Measurements from ENCODE around the gene LRCOL1. TPM values are rescaled to one million over a fixed set of nuclear protein-coding genes. Genes with fewer than 3 reads are reported as not detected.
A peak's percentile ranks its signal among the peaks of the same experiment; 100 is the strongest.

LRCOL1 gene
- total RNA-seq, 1 experiment from 2014 or later, result not detected

DNA sequence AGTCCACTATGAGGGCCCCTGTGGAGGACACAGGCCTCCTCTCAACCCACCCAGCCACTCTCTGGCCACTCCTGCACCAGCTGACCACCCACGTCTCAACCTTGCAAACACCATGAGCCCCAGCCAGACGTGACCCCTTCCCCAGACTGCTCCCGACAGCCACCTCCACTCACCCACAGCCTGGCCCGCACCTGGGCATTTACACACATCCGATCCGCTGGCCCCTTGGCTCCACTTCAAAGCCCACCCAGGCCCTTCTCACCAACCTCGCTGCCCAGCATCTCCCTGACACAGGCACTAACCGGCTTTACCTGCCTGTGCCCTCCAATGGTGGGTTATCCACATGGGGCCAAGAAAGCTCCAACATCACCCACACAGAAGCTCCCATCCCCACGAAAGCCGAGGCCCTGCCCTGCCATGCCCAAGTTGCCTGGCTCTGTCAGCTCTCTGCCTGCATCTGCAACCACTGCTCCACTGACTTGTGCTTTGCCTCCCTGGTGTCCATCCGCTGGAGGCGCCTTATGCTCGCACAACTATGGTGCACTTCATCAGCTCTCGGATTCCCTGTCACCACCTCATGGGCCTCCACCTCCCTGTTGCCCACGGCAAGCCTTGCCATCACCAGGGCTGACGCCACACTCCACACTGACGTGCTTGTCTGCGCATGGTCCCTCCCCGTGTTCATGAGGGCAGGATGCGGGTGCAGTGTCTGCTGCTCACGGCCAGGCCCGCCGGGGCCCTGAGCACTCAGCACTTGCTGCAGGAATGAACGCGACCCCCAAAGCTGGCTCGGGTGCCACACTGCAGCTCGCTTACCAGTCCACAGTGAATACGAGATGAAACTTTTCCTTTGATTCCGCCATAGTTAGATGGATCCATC is 24.9 kb upstream of the LRCOL1 start:
- no peak for DNase-seq (ENCODE audit: low read depth)

DNA sequence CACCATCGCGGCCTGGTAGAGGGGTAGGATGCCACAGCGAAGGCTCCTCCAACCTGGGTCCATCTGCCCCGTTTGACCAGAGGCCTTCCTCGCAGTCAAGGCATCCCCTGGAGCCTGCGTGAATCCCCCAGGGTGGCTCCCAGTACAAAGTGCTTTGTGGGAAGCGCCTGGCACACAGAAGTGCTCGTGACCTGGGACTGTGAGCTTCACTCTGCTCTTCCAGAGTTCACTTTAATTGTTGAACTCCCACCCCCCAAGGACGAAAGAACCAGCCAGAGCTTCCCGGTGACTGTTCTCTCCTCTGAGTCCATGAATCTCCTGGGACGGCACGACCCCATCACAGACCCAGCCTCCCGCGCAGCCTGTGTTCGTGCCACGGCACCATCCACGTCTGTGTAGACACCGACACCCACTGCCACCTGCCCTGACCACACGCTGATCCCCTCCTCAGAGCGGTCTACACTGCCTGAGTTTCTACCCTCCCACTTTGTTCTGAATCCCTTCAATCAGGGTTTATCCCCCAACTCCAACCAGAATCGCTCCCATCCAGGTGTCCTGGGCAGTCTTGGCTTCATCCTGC is 24.1 kb upstream of the LRCOL1 start:
- no peak for DNase-seq (ENCODE audit: low read depth)

DNA sequence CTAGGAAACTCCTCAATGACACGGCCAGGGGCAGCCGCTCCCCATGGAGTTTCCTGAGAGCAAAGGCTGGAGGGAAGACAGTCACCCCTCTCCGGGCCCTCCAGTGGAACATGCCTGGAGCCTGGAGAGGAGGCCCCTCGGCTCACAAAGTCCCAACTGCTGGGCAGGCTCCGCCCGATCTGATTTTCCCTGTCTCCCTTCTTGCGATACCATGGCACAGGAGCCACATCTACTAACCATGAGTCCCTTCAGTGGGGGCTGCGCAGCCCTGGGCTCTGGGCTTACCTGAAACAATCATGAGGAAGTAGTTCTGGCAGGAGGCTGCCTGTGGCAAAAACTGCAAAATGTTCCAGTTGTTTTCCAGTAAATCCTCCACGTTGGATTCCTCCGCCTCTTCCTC is 23.5 kb upstream of the LRCOL1 start:
- DNase-seq (ENCODE audit: low read depth), result no peak

DNA sequence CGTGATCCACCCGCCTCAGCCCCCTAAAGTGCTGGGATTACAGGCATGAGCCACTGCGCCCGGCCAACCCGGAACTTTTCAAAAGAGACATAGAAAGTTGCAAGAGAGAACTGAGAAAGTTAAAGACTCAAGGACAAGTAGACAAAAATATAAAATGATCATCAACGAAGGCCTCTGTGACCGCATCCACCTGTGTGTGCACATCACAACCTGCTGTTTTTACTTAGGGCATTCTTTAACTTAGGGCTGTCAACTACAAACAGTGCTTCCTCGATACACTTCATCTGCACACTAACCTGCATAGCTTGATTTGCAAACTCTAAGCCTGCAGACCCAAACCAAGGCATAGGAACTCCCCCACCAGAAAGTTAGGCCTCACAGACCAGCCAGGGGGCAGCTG is 23.0 kb upstream of the LRCOL1 start:
- no peak for DNase-seq (ENCODE audit: low read depth)

DNA sequence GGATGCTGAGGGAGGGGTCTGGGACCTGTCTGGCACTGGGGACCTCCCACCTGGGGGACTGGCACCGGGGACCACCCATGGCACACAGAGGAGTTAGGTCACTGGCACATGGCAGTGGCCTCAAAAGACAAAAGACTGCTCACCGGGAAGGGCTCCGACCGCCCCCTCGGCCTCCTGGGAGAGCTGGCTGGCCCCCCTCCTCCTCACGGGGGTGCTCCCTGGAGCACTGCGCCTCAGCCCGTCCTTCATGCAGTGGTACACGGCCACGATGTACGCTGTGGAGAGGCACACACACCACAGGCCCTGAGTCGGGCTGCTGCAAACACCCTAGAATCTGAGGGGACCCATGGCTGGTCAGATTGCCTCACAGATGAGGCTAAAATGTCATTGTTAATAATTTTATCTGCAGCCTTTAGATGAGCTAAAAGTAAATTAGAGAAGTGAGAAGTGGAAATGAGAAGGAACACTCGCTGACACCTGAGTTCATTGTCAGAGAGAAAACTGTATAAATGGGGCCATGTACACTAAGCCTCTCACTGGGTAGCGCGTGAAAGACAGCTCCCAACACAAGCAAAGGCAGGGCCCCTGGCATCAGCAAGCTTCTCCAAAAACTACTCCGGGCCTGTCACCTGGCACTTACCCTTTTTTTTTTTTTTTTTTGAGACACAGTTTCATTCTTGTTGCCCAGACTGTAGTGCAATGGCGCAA is 22.3 kb upstream of the LRCOL1 start:
- no peak for DNase-seq (ENCODE audit: low read depth)

DNA sequence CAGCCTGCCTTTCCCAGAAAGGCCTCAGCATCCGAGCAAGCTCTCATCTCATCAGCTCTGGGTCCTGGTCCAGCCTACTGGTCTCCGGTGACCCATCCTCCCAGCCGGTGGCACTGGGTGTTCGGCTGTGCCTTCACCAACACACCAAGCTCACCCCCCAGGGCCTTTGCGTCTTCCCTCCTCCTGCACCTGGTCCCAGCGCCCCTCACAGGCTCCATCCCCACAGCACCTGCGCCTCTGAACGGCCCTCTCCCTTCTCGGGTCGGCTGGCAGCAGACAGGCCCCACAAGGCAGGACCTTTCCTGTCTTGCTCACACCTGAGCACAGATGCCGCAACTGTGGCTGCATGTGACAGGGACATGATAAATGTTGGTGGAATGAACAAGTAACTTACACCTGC is 21.3 kb upstream of the LRCOL1 start:
- DNase-seq (ENCODE audit: low read depth), result no peak

DNA sequence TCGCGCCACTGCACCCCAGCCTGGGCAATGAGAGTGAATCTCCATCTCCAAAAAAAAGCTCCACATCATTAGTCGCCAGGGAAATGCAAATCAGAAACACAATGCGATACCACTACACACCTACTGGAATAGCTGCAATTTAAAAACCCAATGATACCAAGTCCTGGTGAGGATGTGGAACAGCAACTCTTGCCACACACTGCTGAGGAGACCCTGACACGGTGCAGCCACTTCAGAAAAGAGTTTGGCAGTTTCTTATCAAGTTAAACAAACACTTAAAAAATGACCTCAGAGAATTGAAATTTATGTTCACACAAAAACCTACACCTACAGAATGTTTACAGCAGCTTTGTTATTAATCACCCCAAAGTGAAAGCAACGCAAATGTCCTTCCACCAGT is 20.3 kb upstream of the LRCOL1 start:
- no peak for DNase-seq (ENCODE audit: low read depth)

DNA sequence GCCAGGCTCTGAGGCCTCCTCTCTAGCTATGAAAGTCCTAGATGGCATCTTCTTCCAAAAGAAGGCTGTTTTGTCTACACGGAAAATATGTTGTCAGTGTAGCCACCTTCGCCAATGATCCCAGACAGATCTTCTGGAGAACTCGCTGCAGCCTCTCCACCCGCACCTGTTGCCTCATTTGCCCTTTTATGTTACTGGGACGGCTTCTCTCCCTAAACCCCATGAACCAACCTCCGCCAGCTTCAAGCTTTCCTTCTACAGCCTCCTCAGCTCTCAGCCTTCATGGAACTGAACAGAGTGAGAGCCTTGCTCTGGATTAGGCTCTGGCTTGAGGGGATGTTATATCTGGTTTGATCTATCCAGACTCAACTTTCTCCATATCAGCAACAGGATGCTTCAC is 18.9 kb upstream of the LRCOL1 start:
- no peak for DNase-seq (ENCODE audit: low read depth)

DNA sequence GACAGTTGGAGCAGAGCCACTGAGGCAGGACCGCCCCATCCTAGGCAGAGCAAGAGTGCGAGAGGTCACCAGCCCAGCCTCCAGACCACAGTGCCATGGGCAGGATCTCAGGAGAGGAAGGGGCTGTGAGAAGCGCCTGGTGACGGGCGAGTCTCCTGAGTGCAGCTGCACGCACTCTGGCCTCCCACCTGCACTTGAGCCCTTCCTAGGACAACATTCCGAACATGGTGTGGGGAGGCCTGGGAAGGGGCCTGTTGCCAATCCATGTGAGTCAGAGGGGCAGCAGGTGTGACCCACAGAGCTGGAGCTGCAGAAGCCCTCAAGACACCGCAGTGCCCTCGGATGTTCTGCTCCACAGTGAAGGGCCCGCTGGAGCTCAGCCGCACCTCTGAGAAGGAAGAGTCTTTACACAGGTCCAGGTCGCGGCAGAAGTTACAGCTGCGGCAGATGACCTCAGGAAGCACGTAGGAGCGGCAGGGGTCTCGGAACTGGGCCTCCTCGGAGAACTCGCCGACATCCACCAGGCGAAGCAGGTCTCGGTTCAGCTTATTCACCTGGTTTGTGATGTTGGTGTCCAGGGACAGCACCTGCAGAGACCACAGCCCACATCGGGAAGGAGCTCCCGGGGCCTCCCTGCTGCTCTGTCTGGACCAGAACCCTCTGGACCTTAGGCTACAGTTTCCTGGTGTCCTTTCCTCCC is 15.5 kb upstream of the LRCOL1 start:
- DNase-seq (ENCODE audit: low read depth), result no peak

DNA sequence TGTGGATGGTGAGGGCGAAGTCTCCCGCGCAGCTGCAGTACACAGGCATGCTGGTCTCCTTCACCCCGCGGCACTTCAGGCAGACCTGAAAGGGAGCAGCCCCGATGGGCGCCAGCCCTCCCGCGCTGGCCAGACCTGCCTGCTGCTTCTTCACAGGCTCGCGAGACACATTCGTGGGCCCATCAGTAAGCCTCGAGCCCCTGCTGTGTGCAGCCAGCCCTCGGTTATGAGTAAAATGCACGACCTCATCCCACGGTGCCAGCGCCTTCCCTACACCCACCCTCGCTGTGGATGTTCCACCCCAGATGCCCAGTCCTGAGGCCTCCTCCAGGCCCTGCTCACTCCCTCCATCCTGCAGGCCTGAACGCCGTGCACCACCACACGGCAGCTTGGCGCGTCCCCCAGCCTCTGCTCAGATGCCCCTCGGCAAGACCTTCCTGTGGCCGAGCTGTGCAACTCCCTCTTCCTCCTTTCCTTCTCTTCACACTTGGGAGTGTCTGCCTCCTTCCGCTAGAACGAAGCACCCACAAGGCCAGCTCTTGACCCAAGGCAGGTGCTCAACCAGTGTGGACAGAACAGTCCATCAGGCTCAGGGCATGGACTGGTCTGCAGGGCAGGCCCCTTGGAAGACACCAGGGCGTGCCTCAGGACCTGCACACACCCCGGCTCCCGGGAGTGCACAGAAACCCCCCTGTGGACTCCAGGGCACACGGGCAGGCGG is 14.7 kb upstream of the LRCOL1 start:
- DNase-seq (ENCODE audit: low read depth), result no peak

DNA sequence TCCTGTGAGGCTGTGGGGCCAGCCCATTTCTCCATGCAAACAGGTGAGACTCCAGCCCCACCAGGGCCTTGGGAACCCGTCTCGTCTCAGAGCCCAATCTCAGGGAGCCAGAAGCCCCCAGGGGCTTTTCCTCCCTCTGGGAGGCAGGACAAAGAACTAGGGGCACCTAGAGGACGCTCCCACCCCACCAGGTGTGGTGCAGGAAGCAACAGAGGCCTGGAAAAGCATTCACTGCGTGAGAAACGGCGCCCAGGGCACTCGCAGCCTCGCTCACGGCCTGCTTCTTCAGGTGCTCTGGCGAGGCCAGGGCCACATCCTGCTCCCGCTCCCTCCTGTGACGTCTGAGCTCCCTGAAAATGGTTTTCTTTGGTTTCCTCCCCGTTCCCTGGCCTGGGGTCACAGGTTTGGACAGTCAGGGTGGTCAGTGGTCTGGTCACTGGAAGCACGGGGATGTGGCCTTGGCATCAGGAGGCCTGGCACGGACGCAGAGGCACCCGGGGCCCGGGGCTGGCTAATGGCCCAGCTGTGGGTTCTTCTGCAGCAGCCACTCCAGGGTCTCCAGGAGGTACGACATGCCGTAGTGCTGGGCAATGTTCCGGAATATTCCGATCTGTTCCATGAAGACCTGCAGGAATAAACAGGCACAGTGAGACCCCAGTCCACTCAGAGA is 13.9 kb upstream of the LRCOL1 start:
- DNase-seq (ENCODE audit: low read depth), result no peak

DNA sequence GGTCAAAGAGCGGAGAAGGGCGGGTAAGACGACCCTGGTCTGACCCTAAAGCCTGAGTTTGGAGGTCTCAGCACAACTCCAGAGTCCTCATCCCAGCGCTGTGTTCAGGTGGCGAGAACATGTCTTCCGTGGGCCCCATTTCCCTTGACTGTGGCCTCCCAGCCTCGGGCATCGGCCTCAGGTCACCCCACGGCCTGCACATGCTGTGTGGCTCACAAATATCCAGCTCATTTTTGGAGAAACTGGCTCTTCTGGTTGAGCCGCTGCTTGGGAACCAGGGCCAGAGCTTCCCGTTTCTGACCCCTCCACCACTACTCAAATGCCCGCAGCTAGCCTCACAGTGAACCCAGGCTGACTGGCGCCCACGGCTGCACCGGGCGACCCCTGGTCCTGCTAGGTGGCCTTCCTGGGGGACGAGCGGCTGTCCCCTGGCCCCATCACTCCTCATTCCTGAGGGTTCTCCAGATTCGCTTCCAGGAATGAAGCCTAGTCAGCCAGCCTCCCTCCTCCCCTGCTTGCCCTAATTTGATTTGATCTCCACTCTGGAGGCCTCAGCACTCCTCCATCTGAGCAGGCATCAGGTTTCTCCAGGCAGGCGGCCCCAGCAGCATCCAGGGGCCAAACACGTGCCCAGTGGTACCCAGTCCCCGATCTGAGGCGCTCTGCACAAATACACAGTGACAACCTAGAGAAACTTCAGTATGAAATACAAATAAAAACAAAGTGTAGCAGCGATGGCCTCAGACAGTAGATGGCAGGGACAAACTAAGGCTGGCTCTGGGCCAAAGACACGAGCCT is 12.9 kb upstream of the LRCOL1 start:
- no peak for DNase-seq (ENCODE audit: low read depth)

DNA sequence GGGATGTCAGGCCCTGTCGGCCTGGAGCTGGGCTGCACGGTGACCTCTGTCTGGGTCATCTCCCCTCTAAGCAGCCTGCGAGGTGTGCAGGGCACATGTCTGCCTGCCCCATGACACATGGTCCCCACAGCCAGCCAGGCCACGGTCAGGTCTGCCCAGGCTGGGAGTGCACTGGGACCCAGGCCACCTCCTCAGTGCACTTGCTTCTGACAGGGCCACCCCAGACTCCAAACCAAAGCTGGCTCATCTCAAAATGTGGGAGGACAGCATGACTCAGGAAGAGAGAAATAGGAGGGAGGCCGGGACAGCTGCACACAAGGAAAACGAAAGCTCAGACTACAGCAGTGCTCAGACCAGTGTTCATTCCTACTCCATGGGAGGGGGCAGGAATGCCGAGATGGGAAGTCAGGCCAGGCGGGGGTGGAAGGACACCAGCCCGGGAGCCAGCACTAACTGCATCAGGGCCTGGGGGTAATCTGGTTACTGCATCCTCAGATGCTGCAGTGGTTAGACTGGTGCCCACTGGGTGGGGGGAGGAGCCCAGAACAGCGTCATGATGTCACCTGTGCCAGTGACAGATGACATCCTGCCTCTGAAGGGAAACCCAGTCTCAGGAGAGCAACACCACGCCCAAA is 12.2 kb upstream of the LRCOL1 start:
- DNase-seq (ENCODE audit: low read depth), result peak; percentile 72

DNA sequence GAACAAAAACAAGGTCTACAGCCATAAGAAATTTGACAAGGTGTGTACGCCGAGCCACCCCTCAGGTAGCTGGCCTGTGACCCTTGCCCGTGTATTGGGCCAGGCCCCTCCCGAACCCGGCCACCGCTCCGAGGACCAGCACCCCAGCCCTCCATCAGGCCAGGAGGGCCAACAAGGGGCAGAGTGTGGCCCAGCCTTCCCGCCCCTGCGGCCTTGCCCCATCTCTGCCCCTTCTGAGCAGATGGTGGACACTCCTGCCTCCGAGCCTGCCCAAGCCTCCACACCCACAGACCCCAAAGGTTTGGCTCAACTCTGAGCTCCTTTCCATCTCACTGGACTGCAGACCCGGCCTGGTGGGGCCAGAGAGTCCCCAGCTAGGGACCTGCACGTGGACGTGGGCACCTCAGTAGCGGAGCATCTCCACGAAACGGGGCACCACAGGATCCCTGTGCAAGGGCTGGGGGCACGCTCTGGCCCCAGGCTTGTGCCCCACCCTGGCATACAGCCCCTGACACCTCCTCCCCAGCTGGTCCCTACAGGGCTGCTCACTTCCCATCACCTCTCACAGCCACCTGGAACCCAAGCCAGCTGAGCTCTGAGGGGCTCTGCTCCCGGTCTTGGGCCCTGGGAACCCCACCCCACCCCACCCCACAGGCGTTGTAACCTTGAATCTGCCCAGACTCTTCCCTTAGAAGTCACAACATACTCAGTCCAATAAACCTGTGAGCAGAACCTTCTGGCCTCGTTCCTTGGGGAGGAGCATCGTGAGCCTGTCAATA is 11.5 kb upstream of the LRCOL1 start:
- no peak for DNase-seq (ENCODE audit: low read depth)

DNA sequence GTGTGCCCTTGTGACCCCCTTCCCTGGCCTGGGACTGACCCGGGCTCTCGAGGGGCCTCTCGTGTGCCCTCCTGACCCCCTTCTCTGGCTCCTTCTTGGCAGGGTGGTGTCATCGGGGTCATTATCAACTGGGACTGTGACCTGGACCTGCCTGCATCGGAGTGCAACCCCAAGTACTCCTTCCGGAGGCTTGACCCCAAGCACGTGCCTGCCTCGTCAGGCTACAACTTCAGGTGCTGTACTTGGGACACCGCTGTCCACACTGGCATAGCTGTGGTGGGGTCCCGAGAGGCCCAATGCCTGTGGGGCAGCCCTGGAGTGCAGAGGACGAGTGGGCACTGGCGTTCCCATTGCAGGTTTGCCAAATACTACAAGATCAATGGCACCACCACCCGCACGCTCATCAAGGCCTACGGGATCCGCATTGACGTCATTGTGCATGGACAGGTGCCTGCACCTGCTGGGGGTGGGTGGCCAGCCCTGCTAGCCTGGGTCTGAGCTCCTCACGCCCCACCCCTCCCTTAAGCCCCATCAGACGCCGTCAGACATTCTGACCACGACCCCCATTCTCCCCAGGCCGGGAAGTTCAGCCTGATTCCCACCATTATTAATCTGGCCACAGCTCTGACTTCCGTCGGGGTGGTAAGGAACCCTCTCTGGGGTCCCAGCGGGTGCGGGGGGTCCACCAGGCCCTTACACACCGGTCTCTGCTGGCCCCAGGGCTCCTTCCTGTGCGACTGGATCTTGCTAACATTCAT is 10.7 kb upstream of the LRCOL1 start:
- no peak for DNase-seq (ENCODE audit: low read depth)

DNA sequence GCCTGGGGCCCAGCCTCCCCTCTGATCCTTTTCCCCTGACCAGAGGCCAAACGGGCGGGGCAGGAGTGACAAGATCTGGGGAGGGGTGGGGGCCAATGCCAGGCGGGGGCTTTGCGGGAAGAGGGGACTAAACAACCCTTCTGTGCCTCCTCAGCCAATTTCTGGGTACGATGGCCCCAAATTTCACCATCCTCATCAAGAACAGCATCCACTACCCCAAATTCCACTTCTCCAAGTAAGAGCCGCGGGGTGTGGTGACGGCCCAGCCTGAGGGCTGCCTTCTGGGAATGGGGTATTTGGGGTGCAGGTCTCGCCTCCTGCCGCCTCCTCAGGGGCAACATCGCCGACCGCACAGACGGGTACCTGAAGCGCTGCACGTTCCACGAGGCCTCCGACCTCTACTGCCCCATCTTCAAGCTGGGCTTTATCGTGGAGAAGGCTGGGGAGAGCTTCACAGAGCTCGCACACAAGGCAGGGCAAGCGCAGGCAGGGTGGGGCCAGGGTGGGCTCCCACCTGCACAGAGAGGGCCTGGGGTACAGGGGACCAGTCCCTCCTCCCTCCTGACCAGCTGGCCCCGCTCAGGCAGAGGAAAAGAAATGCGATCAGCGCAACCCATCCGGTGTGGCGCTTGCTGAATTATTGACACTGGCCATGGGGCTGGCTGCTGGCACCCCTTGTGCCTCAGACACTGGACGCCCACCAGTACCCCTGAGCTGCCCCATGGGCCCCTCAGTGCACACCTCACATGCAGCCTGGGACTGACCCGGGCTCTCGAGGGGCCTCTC is 9.9 kb upstream of the LRCOL1 start:
- no peak for DNase-seq (ENCODE audit: low read depth)

DNA sequence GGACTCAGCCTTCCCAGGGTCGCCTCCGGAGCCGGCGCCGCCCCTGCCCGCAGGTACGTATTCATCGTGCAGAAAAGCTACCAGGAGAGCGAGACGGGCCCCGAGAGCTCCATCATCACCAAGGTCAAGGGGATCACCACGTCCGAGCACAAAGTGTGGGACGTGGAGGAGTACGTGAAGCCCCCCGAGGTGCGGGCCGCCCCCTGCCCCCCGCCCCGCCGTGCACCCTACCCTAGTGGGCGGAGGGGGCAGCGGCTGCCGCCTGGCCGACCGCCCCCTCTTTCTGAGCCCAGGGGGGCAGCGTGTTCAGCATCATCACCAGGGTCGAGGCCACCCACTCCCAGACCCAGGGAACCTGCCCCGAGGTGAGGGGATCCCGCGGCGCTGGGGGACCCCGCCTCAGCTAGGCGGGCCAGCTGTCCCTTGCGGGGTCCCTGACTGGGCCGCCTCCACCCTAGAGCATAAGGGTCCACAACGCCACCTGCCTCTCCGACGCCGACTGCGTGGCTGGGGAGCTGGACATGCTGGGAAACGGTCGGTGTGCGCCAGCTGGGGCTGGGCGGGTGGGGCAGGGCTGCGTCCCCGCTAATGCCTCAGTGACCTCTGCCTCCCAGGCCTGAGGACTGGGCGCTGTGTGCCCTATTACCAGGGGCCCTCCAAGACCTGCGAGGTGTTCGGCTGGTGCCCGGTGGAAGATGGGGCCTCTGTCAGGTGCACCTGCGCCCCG is 9.2 kb upstream of the LRCOL1 start:
- no peak for DNase-seq (ENCODE audit: low read depth)
